Choroid plexus epithelial cell (primary cell): ENCODE data around the gene AADAC.
A peak's percentile ranks its signal among the peaks of the same experiment; 100 is the strongest.

ENCODE experiments used
- DNase-seq: peaks from one replicate; pipeline ENCODE4 v3.0.0-alpha.2; 2010; ENCODE audit warnings: low read depth
- H3K4me3 ChIP-seq: 2 replicates; pipeline ENCODE4 v1.5.1; 2011; ENCODE audit warnings: low read depth, mild to moderate bottlenecking, control low read depth, low read length, moderate library complexity
- CTCF ChIP-seq: conservative IDR thresholded peaks from 2 replicates; pipeline ENCODE4 v1.5.1; 2011; ENCODE audit warnings: low read depth, mild to moderate bottlenecking, control low read depth, inconsistent platforms, low read length, moderate library complexity

The AADAC gene

GRCh38 chr3:151863611-151864010 is 49.7 kb downstream of the AADAC start:
- TF ChIP-seq CTCF, result no peak
- no peak overlapping the region for H3K4me3 ChIP-seq
- peak; percentile 53 for DNase-seq

- TF ChIP-seq CTCF, result no peak
- peak; percentile 86 for DNase-seq
- H3K4me3 ChIP-seq, result no peak overlapping the region
Observed at GRCh38 chr3:151864423-151865101, 50.6 kb downstream of the AADAC start.

GRCh38 chr3:151866711-151867410 is 52.9 kb downstream of the AADAC start:
- no peak for TF ChIP-seq CTCF
- DNase-seq, result no peak
- H3K4me3 ChIP-seq, result no peak overlapping the region

GRCh38 chr3:151867666-151868065 is 53.8 kb downstream of the AADAC start:
- no peak for TF ChIP-seq CTCF
- DNase-seq, result no peak
- no peak overlapping the region for H3K4me3 ChIP-seq

GRCh38 chr3:151869181-151869580 is 55.3 kb downstream of the AADAC start:
- DNase-seq, result no peak
- no peak for TF ChIP-seq CTCF
- no peak overlapping the region for H3K4me3 ChIP-seq

- H3K4me3 ChIP-seq, result no peak overlapping the region
- peak; percentile 43 for DNase-seq
- no peak for TF ChIP-seq CTCF
Observed at GRCh38 chr3:151871639-151872468, 57.9 kb downstream of the AADAC start.
